Cardiac muscle cell (in vitro differentiated cells and primary cell): ENCODE results near the gene RSRC1. TPM values are rescaled to one million over a fixed set of nuclear protein-coding genes. Genes with fewer than 3 reads are reported as not detected.
A peak's percentile ranks its signal among the peaks of the same experiment; 100 is the strongest.

Experiments
- DNase-seq, 2 donors: peaks; one replicate each; pipeline versions ENCODE4 v3.0.0 to v3.0.0-alpha.2; 2010 to 2017; ENCODE audit warnings: low read depth in 1 of 2, low spot score in 1 of 2
- H3K27ac ChIP-seq: fragments of 200-600 bp; sonication (generic); 2 replicates; pipeline ENCODE4 v1.5.1; 2016
- H3K27me3 ChIP-seq: fragments of 200-600 bp; sonication (generic); 2 replicates; pipeline ENCODE4 v1.6.0; 2016; ENCODE audit warnings: control low read depth
- H3K36me3 ChIP-seq: fragments of 200-600 bp; sonication (generic); 2 replicates; pipeline ENCODE4 v1.5.1; 2016; ENCODE audit warnings: control low read depth
- H3K4me1 ChIP-seq: fragments of 200-600 bp; sonication (generic); 2 replicates; pipeline ENCODE4 v1.8.1; 2017; ENCODE audit warnings: low read depth, mild to moderate bottlenecking, mixed run types
- H3K4me3 ChIP-seq: fragments of 200-600 bp; sonication (generic); 2 replicates; pipeline ENCODE4 v1.5.1; 2016; ENCODE audit warnings: mild to moderate bottlenecking
- H3K9me3 ChIP-seq: fragments of 200-600 bp; sonication (generic); 2 replicates; pipeline ENCODE4 v1.5.1; 2017; ENCODE audit warnings: low read depth, mild to moderate bottlenecking, control low read depth
- CTCF ChIP-seq: IDR thresholded peaks from 2 replicates; pipeline ENCODE4 v1.5.1; 2012; ENCODE audit warnings: low read depth, mild to moderate bottlenecking, low read length
- polyA plus RNA-seq: library from polyadenylated mRNA; unstranded; fragments of >200 nt; fragmentation: Nextera tagmentation; extraction: Ambion mirVana; gene quantifications from 2 replicates; pipeline ENCODE4 v1.2.1, GENCODE V29; 2016
- total RNA-seq: library from RNA; depleted of rRNA; stranded (reverse); fragments of >200 nt; gene quantifications from 2 replicates; pipeline ENCODE4 v1.2.3, GENCODE V29; 2016

The RSRC1 gene
- total and polyA plus RNA-seq, 2 experiments from 2014 or later: 23.6 to 55.9 TPM

GRCh38 chr3:158102242-158103080 is 7.4 kb upstream of the RSRC1 start:
- Histone ChIP-seq H3K27me3 (peaks cover 100% of the 10 kb centered on the region), H3K4me3 (no peak overlapping the region), H3K4me1 (no peaks in the 10 kb centered on the region), H3K9me3 (no peaks in the 10 kb centered on the region), H3K36me3 (no peaks in the 10 kb centered on the region), H3K27ac (no peak overlapping the region)
- DNase-seq: no peak
- TF ChIP-seq CTCF: no peak

GRCh38 chr3:158103081-158103886 is 6.6 kb upstream of the RSRC1 start:
- Histone ChIP-seq H3K36me3 (no peaks in the 10 kb centered on the region), H3K4me1 (no peaks in the 10 kb centered on the region), H3K27ac (no peak overlapping the region), H3K9me3 (no peaks in the 10 kb centered on the region), H3K4me3 (peak overlapping the region; percentile 15), H3K27me3 (peaks cover 100% of the 10 kb centered on the region)
- DNase-seq: no peak
- TF ChIP-seq CTCF: no peak

- no peaks in the 10 kb centered on the region for H3K36me3 ChIP-seq
- H3K27me3 ChIP-seq: peaks cover 100% of the 10 kb centered on the region
- TF ChIP-seq CTCF: no peak
- H3K4me1 ChIP-seq: no peaks in the 10 kb centered on the region
- DNase-seq: no peak
- H3K9me3 ChIP-seq: no peaks in the 10 kb centered on the region
- H3K4me3 ChIP-seq: no peak overlapping the region
- no peak overlapping the region for H3K27ac ChIP-seq
Measured at GRCh38 chr3:158103887-158104327, 6.0 kb upstream of the RSRC1 start.

- H3K4me3 ChIP-seq: no peak overlapping the region
- no peaks in the 10 kb centered on the region for H3K36me3 ChIP-seq
- H3K9me3 ChIP-seq: no peaks in the 10 kb centered on the region
- DNase-seq: no peak
- H3K27ac ChIP-seq: no peak overlapping the region
- TF ChIP-seq CTCF: no peak
- peaks cover 100% of the 10 kb centered on the region for H3K27me3 ChIP-seq
- no peaks in the 10 kb centered on the region for H3K4me1 ChIP-seq
Measured at GRCh38 chr3:158104431-158104921, 5.4 kb upstream of the RSRC1 start.

DNA sequence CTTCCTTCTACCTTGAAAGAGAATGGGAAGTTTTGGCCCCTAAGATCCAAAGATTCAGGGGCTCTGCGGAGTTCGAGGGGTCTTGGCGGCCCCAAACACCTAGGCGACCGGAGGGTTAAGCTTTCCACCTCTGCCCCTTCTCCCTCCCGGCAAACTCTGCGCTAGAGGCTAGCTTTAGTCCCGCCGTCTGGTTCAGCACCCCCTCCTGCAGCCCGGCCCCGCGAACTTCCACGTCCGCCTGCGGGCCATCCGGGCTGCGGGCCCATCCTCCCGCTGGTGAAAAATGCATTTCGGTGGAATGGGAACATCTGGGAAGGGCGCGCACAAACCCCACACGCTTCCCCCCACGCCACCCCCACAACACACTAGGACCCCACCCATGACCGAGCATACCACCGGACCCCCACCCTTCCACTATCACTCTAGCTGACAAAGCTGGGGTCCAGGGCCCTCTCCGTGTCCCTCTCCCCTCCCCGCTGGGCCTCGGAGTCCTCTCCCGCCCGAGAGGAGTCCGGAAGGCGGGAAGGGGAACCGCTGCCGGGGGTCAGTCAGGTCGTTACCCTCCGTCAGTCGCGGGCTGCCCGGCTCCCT is 4.7 kb upstream of the RSRC1 start:
- Histone ChIP-seq H3K27me3 (peaks cover 95% of the 10 kb centered on the region), H3K4me1 (no peaks in the 10 kb centered on the region), H3K36me3 (no peaks in the 10 kb centered on the region), H3K9me3 (no peaks in the 10 kb centered on the region), H3K27ac (no peak overlapping the region), H3K4me3 (peak overlapping the region; percentile 13)
- TF ChIP-seq CTCF: no peak
- DNase-seq: no peak
